Measurements from ENCODE around the gene RNF151.
"Not testable (repeated sequence)": the region's sequence is repeated elsewhere in the genome, so short reads cannot be mapped to it uniquely, and the experiment has no call there.

The RNF151 gene

DNA sequence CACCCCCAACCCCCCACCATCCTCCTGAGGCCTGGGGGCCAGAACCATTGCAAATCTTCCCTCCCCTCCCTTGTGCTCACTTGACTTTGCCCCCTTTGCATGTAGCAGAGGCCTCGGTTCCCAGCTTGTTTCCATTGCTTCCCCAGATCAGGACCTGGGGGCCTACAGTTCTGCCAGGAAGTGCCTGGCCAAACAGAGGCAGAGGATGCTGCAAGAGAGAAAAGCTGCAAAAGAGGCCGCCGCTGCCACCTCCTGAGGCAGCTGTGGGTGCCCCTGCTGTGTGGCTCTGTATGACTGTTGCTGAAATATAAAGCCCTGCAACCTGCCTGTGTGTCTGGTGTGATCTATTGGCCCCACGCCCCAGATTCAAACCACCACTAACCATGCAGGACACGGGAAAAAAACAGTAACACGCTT is 5.0 kb upstream of the RNF151 start:
- H3K4me3 ChIP-seq (ENCODE audit: low read depth, low read length): no peak overlapping the region
- DNase-seq (ENCODE audit: low read depth): no peak
- TF ChIP-seq, protein P1, sequence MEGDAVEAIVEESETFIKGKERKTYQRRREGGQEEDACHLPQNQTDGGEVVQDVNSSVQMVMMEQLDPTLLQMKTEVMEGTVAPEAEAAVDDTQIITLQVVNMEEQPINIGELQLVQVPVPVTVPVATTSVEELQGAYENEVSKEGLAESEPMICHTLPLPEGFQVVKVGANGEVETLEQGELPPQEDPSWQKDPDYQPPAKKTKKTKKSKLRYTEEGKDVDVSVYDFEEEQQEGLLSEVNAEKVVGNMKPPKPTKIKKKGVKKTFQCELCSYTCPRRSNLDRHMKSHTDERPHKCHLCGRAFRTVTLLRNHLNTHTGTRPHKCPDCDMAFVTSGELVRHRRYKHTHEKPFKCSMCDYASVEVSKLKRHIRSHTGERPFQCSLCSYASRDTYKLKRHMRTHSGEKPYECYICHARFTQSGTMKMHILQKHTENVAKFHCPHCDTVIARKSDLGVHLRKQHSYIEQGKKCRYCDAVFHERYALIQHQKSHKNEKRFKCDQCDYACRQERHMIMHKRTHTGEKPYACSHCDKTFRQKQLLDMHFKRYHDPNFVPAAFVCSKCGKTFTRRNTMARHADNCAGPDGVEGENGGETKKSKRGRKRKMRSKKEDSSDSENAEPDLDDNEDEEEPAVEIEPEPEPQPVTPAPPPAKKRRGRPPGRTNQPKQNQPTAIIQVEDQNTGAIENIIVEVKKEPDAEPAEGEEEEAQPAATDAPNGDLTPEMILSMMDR (IDR thresholded peaks at IDR 0.05; ENCODE audit: control insufficient read depth, extremely low read depth, insufficient read depth): no peak

DNA sequence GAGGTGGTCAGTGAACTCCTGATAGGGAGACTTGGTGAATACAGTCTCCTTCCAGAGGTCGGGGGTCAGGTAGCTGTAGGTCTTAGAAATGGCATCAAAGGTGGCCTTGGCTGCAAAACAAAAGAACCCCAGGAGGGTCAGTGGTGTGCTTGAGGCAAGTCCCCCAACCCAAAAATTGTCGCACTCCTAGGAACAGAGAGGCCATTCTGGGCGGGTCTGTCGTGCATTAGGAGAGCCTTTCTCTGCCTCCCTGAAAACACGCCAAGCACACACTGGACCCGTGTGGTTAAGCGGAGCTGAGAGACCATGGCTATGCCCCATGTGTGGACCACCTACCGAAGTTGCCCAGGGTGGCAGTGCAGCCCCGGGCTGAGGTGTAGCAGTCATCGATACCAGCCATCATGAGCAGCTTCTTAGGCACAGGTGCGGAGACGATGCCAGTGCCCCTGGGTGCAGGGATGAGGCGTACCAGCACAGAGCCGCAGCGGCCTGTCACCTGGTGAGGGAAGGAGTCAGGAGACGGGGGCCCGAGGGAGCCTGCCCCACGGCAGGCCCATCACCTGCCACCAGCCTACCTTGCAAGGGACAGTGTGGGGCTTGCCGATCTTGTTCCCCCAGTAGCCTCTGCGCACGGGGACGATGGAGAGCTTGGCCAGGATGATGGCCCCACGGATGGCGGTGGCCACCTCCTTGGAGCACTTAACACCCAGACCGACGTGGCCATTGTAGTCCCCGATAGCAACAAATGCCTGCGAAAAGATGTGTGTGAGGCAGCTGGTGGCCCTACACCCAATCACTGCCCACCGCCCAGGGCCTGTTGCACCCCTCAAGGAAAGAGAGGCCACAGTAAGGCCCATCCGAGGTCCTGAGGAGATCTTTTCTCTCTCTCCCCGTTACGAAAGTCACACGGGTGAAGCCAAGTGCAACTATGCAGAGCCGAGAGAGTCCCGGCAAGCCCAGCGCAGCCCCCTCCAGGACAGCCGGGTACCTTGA is 4.2 kb upstream of the RNF151 start:
- peak overlapping the region; percentile 96 for H3K4me3 ChIP-seq (ENCODE audit: low read depth, low read length)
- DNase-seq (ENCODE audit: low read depth): not testable (repeated sequence)

DNA sequence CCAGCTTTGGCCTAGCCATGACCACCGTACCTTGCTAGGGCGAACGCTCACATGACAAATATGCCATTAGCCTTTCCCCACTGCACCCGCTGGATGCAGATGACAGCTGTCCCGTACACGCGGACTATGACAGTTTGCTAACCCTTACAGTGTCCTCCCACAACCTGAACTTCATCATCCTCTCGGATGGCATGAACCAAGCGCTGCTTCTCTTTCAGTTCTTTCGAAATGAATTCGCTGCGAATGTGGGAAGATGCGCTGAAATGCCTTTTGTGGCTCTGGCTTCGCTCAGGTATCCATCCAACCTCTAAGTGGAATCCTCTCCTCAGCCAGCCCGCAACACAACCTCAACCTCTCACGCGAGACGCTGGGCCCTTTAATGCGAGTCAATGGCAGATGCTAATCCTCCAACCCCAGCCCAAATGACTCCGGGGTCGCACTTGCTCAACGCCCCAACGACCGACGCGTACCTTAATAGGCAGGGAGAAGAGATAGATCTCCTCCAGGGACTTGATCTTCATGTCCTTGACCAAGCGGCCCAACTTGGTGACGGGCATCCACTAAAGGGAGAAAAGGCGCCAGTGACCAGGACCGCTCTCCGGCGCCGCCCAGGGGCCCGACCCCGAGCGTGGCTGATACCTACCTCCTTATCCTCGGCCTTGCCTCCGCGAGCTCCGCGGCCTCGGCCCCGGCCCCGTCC is 2.7 kb upstream of the RNF151 start:
- DNase-seq (ENCODE audit: low read depth): no peak
- TF ChIP-seq, protein P1 (IDR thresholded peaks at IDR 0.05; ENCODE audit: control insufficient read depth, extremely low read depth, insufficient read depth): peak; percentile 28; the same call in 1 of the 2 replicates
- peak overlapping the region; percentile 96 for H3K4me3 ChIP-seq (ENCODE audit: low read depth, low read length)

DNA sequence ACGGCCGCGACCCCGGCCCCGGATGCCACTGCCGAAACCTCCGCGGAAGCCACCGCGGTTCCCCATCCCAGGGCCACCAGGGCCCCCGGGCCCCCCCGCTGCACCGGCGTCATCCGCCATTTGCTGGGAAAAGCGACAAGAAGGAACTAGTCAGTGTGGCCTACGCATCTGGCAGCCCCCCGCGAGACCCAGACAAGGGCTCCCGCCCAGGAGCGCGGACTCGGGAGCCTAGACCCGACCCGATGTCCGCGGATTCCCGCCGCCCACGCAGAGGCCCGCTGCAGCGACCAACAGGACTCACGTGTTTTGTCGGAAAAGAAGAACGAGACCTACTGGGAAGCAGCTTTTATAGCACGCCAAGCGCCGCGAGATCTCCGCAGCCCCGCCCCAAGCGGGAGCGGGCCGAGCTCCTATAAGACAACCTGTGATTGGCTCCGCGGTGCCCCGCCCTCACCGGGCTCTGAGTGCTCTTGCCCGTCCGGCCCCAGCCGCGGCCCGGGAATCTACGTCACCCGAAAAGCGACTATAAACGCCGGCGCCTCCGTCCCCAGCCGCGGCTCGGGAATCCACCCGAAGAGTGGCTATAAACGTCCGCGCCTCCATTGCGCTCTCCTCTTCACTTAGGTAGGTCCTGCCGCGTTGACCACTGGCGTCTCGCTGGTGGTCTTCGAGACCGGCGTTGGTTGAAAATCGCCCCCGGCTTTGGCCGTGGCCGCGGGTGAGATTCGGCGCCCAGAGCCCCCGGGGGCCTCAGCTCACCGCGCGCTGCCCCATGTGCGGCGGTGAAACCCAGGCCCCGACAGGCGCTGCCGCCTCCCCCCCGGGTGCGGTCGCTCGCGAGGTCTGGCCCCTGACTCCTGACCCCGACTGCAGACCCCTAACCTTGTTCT is 1.9 kb upstream of the RNF151 start, which contains the start of gene RPS2:
Gene RPS2 (minus strand): TSS at position 321 of the 890 bp plus-strand sequence. CDS start 201 bp downstream, at position 120.
- TF ChIP-seq, protein P1 (IDR thresholded peaks at IDR 0.05; ENCODE audit: control insufficient read depth, extremely low read depth, insufficient read depth): no peak
- H3K4me3 ChIP-seq (ENCODE audit: low read depth, low read length): peak within 1 kb of the TSS; percentile 96
- DNase-seq (ENCODE audit: low read depth): peak; percentile 93

DNA sequence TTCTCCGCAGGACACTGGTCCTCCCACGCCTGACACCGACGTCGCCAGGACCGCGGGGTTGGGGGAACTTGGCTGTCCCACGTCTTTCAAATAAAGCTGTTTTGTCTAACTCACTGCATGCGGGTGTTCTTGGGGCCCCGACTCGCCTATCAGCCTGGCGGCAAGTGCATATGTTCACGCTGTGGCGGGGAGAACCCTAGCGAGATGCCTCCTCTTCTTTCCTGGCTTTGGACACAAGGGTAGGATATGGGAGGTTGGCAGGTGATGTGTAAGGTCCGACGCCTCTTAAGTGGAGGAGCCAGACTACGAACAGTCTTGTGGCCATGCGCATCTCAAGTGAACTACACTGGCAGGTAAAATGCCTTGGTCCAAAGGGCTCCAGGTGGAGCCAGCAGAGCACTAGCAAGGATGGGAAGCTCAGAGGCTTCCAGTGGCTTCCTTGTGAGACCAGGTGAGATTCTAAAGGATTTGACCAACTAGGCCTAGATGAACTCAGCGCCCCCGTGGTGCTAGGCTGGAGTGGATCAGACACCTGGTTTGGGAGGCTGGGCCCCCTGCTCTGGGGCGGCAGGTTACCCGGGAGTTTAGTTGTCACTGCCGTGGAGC is 1.2 kb upstream of the RNF151 start:
- no peak for DNase-seq (ENCODE audit: low read depth)
- peak overlapping the region; percentile 96 for H3K4me3 ChIP-seq (ENCODE audit: low read depth, low read length)
- TF ChIP-seq, protein P1 (IDR thresholded peaks at IDR 0.05; ENCODE audit: control insufficient read depth, extremely low read depth, insufficient read depth): no peak

DNA sequence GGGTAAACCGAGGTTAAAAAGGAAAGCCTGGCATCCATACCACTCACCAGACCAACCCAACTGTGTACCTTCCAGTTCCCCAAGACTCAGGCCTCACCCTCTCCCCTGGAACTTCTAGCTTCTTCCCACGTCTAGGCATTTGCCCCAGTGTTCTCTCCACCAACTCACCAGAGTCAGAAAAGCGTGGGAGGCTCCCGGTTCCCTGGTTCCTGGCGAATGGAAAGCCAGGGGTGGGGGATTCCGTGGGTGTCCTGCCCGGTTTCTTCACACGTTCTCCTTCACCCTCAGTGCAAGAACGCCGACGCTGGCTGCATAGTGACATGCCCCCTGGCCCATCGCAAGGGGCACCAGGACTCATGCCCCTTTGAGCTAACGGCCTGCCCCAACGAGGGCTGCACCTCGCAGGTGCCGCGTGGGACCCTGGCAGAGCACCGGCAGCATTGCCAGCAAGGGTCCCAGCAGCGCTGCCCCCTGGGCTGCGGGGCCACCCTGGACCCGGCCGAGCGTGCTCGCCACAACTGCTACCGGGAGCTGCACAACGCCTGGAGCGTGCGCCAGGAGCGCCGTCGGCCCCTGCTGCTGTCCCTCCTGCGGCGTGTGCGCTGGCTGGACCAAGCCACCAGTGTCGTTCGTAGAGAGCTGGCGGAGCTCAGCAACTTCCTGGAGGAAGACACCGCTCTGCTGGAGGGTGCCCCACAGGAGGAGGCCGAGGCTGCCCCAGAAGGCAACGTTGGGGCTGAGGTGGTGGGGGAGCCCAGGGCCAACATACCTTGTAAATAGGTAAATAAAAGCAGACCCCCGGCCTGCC is 1.7 kb downstream of the RNF151 start:
- TF ChIP-seq, protein P1 (IDR thresholded peaks at IDR 0.05; ENCODE audit: control insufficient read depth, extremely low read depth, insufficient read depth): no peak
- no peak for DNase-seq (ENCODE audit: low read depth)

More for the DNA sequence above, 1.7 kb downstream of the RNF151 start:
- no peak overlapping the region for H3K4me3 ChIP-seq (ENCODE audit: low read depth, low read length)

Data from LNCaP clone FGC (cell line).